ENCODE measurements around the gene ATL2.

Gene ATL2

DNA sequence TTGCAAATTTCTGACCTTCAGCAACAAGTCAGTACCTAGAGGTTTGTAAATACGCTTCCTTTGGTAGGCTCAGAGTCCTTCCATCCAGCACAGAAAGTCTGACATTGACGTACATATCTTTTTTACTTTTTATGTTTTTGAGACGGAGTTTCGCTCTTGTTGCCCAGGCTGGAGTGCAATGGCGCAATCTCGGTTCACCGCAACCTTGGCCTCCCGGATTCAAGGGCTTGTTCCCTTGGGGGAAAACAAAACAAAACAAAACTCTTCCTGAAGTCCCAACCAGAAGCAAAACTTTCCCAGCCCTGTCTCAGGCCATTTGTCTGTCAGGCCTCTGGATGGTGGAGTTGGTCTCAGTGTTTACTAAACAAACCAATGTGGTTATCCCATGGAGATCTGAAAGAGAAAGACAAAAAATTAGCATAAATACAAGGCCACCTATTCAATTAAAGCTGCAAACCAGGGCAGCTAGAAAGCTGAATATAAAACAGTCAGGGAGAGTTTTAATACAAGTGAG lies 29.6 kb upstream of the ATL2 start:
- DNase-seq (ENCODE audit: low read depth): peak; percentile 36
- TF ChIP-seq, protein P1, sequence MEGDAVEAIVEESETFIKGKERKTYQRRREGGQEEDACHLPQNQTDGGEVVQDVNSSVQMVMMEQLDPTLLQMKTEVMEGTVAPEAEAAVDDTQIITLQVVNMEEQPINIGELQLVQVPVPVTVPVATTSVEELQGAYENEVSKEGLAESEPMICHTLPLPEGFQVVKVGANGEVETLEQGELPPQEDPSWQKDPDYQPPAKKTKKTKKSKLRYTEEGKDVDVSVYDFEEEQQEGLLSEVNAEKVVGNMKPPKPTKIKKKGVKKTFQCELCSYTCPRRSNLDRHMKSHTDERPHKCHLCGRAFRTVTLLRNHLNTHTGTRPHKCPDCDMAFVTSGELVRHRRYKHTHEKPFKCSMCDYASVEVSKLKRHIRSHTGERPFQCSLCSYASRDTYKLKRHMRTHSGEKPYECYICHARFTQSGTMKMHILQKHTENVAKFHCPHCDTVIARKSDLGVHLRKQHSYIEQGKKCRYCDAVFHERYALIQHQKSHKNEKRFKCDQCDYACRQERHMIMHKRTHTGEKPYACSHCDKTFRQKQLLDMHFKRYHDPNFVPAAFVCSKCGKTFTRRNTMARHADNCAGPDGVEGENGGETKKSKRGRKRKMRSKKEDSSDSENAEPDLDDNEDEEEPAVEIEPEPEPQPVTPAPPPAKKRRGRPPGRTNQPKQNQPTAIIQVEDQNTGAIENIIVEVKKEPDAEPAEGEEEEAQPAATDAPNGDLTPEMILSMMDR (IDR thresholded peaks at IDR 0.05; ENCODE audit: low read length, missing control alignments): no peak
- H3K4me3 ChIP-seq (replicated peaks; ENCODE audit: low read depth, low read length): no peak overlapping the region

DNA sequence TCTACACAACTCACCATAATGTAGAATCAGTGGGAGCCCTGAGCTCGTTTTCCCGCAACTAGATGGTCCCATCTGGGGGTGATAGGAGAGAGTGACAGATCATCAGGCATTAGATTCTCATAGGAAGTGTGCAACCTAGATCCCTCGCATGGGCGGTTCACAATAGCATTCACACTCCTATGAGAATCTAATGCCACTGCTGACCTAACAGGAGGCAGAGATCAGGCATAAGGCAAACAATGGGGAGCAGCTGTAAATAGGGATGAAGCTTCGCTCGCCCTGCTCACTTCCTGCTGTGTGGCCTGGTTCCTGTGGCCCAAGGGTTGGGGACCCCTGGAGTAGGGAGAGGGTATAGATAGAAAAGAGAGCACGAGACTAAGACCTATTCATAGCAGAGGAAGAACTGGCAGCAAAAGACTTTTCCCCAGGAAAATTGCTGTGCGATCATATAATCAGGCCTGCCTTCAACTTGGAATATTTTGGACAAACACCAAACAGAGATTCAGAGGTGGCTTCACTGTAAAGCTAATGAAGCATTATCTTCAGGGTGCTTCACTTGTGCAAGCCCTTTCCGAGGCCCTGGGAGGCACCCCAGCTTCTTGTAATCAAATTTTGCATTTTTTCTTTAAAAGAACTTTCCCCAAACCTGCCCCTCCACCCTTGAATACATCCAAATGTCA lies 29.0 kb upstream of the ATL2 start:
- no peak for DNase-seq (ENCODE audit: low read depth)
- TF ChIP-seq, protein P1 (IDR thresholded peaks at IDR 0.05; ENCODE audit: low read length, missing control alignments): no peak
- H3K4me3 ChIP-seq (replicated peaks; ENCODE audit: low read depth, low read length): no peak overlapping the region

DNA sequence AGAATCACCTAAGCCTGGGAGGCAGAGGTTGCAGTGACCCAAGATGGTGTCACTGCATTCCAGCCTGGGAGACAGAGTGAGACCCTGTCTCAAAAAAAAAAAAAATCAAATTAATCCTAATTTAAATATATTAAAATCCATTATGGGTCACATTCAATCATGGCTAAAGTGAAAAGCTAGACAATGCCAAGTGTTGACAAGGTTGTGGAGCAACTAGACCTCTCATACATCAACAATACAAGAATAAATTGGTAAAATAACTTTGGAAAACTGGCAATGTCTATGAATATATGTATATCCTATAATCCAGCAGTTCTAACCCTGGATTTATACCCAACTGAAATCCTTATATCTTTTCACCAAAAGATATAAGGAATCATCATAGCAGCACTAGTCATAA lies 23.4 kb upstream of the ATL2 start:
- TF ChIP-seq, protein P1 (IDR thresholded peaks at IDR 0.05; ENCODE audit: low read length, missing control alignments): no peak
- no peak overlapping the region for H3K4me3 ChIP-seq (replicated peaks; ENCODE audit: low read depth, low read length)
- no peak for DNase-seq (ENCODE audit: low read depth)

DNA sequence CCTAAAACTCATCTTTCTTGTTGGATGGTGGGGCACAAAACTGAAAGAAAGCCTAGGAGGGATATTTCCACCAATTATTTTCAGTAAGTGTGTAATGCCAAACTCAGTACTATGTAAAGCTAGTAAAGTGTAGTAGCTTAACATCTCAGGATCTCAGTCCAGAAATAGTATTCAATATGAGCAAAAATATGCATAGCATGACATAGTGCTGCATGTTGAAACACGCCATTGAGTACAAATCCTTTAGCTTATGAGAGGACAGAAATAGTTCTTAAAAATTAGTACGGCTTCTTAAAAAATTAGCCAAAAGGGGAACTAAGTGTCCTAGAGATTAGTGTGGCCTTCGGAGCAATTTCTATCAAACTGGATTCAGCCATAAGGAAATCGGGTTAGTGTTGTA lies 21.7 kb upstream of the ATL2 start:
- H3K4me3 ChIP-seq (replicated peaks; ENCODE audit: low read depth, low read length): no peak overlapping the region
- TF ChIP-seq, protein P1 (IDR thresholded peaks at IDR 0.05; ENCODE audit: low read length, missing control alignments): no peak
- DNase-seq (ENCODE audit: low read depth): no peak

DNA sequence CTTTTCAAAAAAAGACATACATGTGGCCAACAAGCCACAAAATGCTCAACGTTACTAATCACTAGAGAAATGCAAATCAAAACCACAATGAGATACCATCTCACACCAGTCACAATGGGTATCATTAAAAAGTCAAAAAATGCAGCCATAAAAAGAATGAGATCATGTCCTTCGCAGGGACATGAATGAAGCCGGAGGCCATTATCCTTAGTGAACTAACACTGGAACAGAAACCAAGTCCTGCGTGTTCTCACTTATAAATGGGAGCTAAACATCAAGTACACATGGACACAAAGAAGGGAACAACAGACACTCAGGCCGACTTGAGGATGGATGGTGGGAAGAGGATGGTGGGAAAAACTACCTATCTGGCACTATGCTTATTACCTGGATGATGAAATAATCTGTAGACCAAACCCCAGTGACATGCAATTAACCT lies 17.8 kb upstream of the ATL2 start:
- no peak for DNase-seq (ENCODE audit: low read depth)
- TF ChIP-seq, protein P1 (IDR thresholded peaks at IDR 0.05; ENCODE audit: low read length, missing control alignments): no peak
- H3K4me3 ChIP-seq (replicated peaks; ENCODE audit: low read depth, low read length): no peak overlapping the region

DNA sequence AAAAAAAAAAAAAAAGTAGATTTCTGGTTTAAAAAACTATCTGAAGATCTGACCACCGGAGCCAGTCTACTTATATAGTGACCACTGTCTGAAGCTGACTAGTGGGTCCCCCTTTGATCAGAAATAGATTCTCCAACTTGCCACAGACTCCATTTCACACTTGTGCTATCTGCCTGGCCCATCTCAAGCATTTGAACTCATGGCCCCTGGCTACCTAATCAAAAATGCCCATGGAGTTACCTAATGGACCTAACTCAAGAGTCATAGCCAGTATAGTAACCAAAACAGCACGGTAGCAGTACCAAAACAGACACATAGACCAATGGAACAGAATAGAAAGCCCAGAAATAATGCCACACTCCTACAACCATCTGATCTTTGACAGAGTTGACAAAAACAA lies 17.0 kb upstream of the ATL2 start:
- no peak overlapping the region for H3K4me3 ChIP-seq (replicated peaks; ENCODE audit: low read depth, low read length)
- TF ChIP-seq, protein P1 (IDR thresholded peaks at IDR 0.05; ENCODE audit: low read length, missing control alignments): no peak
- DNase-seq (ENCODE audit: low read depth): no peak

DNA sequence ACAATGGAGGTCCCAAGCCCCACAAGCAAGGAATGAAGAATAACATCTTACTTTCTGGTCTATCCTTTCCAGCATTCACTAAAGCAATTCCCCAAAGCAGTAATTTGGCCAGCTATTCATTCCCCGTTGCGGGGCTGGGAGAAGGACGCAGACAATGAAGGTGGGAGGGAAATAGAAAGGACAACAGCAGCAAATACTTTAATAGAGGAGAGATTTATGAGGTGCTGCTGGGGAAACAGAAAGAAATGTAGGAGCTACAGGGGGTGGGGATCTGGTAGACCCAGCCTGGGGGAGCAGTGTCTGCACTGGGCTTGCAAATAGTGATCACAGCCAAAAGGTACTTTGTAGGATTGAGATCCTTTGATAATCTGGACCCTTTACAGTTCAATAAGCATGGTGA lies 13.9 kb upstream of the ATL2 start:
- no peak overlapping the region for H3K4me3 ChIP-seq (replicated peaks; ENCODE audit: low read depth, low read length)
- TF ChIP-seq, protein P1 (IDR thresholded peaks at IDR 0.05; ENCODE audit: low read length, missing control alignments): no peak
- no peak for DNase-seq (ENCODE audit: low read depth)
